ENCODE measurements around the gene APBA1. TPM values are rescaled to one million over a fixed set of nuclear protein-coding genes. Genes with fewer than 3 reads are reported as not detected.
A peak's percentile ranks its signal among the peaks of the same experiment; 100 is the strongest.

Gene APBA1
- total RNA-seq, 1 donor from 2014 or later: 8.7 TPM

GRCh38 chr9:69391946-69392345, 280.2 kb downstream of the APBA1 start:
- no peak for DNase-seq (ENCODE audit: low spot score in 2 of 2)
- intact Hi-C loops (cut with DNase I): loop anchor here (10.0 kb wide), 1 partner anchor 347 kb away; no protein-coding TSS in a partner anchor
- Histone ChIP-seq H3K9me3 (no peaks in the 10 kb centered on the region), H3K27ac (peak overlapping the region; percentile 15 to 32), H3K36me3 (peaks cover 0 to 4% of the 10 kb centered on the region in 2 donors), H3K4me3 (no peak overlapping the region), H3K27me3 (no peaks in the 10 kb centered on the region), H3K4me1 (peaks cover 5 to 16% of the 10 kb centered on the region in 2 donors)
- no peak for TF ChIP-seq CTCF (IDR thresholded peaks at IDR 0.05)

GRCh38 chr9:69391487-69391886, 280.7 kb downstream of the APBA1 start:
- Histone ChIP-seq H3K36me3 (peaks cover 0 to 7% of the 10 kb centered on the region in 2 donors), H3K27me3 (no peaks in the 10 kb centered on the region), H3K9me3 (no peaks in the 10 kb centered on the region), H3K4me3 (no peak overlapping the region), H3K27ac (peak overlapping the region in 1 of 2 donors; percentile 15), H3K4me1 (peaks cover 5 to 13% of the 10 kb centered on the region in 2 donors)
- no peak for DNase-seq (ENCODE audit: low spot score in 2 of 2)
- intact Hi-C loops (cut with DNase I): loop anchor here (10.0 kb wide), 1 partner anchor 347 kb away; no protein-coding TSS in a partner anchor
- TF ChIP-seq CTCF (IDR thresholded peaks at IDR 0.05): no peak

GRCh38 chr9:69389437-69389995, 282.7 kb downstream of the APBA1 start:
- Histone ChIP-seq H3K9me3 (no peaks in the 10 kb centered on the region), H3K4me1 (peaks cover 5 to 13% of the 10 kb centered on the region in 2 donors), H3K27me3 (no peaks in the 10 kb centered on the region), H3K4me3 (no peak overlapping the region), H3K36me3 (peaks cover 0 to 7% of the 10 kb centered on the region in 2 donors), H3K27ac (no peak overlapping the region)
- intact Hi-C loops (cut with DNase I): no loop called here
- no peak for TF ChIP-seq CTCF (IDR thresholded peaks at IDR 0.05)
- DNase-seq (ENCODE audit: low spot score in 2 of 2): no peak

GRCh38 chr9:69388596-69388995, 283.6 kb downstream of the APBA1 start:
- H3K9me3 ChIP-seq: no peaks in the 10 kb centered on the region
- peaks cover 5 to 13% of the 10 kb centered on the region in 2 donors for H3K4me1 ChIP-seq
- no peak overlapping the region for H3K4me3 ChIP-seq
- no peak for DNase-seq (ENCODE audit: low spot score in 2 of 2)
- H3K27ac ChIP-seq: no peak overlapping the region
- H3K36me3 ChIP-seq: peaks cover 0 to 7% of the 10 kb centered on the region in 2 donors
- intact Hi-C loops (cut with DNase I): no loop called here
- TF ChIP-seq CTCF (IDR thresholded peaks at IDR 0.05): no peak
- no peaks in the 10 kb centered on the region for H3K27me3 ChIP-seq

GRCh38 chr9:69386651-69387050, 285.5 kb downstream of the APBA1 start:
- H3K36me3 ChIP-seq: peaks cover 0 to 7% of the 10 kb centered on the region in 2 donors
- no peak overlapping the region for H3K4me3 ChIP-seq
- H3K27me3 ChIP-seq: no peaks in the 10 kb centered on the region
- intact Hi-C loops (cut with DNase I): no loop called here
- TF ChIP-seq CTCF (IDR thresholded peaks at IDR 0.05): no peak
- no peak overlapping the region for H3K27ac ChIP-seq
- peaks cover 3 to 5% of the 10 kb centered on the region in 2 donors for H3K4me1 ChIP-seq
- H3K9me3 ChIP-seq: no peaks in the 10 kb centered on the region
- no peak for DNase-seq (ENCODE audit: low spot score in 2 of 2)

Data from ascending aorta (tissue), 2 donors.